Ramos (cell line): Measurements from ENCODE around the gene ELMOD3.
"Not testable (repeated sequence)": the region's sequence is repeated elsewhere in the genome, so short reads cannot be mapped to it uniquely, and the experiment has no call there.

ENCODE experiments used
- in situ Hi-C: fragments of 300-500 bp; cut with MboI; formaldehyde crosslinking; loops from one replicate; pipeline ENCODE4 v1.14.3; 2022; ENCODE audit warnings: low sequenced_read_pairs; ENCODE audit not compliant: unreplicated experiment

The ELMOD3 gene

DNA sequence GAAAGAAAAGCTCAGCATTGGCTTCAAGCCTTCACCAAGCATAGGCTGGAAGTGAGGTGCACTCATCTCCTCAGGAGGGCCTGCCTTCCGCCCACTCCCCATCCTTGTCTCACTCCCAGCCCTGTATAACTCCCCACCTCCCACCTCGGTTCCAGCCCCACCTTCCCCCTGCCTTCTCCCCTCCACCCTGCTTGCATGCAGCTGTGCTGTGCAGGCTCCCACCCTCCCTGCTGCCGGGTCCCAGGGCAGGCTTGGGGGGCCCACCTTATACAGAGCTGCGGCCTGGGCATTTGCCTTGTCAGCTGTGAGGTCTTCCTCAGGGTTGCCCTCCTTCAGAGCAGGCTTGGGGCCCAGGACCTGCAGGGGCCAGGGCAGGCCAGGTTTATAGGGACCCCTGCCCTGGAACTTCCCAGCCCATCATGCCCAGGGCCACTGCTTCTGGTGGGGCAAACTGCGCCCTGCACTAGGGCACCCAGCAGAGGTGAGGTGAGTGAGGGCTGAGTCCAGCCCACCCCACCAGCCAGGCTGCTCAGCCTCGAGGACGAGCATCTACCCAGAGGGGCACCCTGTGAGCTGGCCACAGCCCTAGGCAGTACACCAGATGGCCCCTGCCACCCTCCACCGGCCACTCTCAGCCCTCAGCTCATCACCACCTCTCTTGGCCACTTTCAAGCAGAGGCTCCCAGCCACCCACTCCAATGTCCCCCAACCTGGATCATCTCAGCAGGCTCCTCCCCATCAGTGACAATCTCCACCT lies 44.0 kb downstream of the ELMOD3 start:
- in situ Hi-C loops = no loop called here

DNA sequence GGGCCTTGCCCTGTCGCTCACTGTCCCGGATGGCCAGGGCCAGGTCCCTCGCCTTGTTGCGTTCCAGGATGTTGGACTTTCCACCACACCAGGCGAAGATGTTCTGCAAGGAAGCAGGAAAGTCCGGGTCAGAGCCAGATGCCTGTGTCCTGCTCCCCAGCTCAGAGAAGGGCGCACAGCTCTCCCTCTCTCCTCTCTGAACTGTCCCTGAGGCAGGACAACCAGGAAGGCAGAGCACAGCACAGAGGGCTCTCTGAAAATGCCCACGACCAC lies 44.5 kb downstream of the ELMOD3 start:
- in situ Hi-C loops = no loop called here

DNA sequence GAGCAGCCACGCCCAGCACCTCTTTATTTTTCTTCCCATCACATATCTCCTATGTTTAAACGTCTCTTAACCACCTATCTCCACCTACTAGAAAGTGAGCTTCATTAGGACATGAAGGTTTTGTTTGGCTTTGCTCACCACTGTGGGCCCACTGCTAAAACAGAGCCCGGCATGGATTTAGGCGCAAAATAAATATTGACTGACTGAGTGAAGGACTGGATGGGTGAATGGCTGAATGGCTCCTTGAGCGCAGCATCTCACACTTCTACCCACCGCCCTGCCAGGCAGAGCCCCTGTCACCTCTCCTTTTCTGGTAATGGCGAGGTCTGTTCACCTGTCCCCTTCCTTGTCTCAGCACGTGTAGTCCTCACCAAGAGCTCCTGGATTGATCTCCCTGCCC lies 45.5 kb downstream of the ELMOD3 start:
- in situ Hi-C loops = no loop called here

DNA sequence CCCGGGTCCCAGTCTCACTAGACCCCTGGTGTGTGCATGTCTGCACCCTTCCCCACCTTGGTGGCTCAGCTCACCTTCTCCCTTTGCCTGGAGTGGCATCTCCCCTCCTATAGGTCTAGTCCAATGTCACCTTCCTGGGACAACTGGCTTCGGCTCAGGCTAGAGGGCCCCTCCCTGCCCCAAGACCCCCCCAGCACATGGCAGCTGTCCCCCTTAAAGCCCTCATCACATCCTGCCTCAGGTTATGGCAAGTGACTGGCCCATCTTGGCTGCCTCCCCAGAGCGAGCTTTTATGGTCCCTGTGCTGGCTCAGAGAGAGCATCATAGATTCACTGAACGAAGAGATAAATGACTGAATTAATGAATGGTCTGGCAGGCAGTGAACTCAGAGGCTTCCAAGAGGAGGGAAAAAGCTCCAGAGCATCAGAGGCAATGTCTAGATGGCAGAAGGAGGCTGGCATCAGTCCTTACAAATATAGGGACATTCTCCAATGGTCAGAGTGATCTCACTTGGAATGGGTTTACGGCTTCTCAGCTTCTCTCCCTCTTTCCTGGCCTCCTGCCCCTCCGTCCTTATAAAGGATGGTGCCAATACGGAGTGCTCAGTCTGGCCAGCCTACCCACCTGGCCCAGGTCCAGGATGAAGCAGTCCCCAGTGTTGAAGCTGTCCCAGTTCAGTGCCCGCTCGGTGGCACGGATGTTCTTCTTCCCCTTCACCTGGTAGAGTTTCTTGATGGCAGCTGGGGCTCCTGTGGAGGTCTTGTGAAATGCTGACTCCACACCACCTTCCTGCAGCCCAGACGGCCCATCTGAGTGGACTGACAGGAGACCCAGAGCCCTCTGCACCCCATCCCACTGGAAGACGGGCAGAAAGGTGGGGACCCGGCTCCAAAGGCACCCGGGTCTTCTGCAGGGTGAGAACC lies 46.2 kb downstream of the ELMOD3 start:
- in situ Hi-C loops = no loop called here

DNA sequence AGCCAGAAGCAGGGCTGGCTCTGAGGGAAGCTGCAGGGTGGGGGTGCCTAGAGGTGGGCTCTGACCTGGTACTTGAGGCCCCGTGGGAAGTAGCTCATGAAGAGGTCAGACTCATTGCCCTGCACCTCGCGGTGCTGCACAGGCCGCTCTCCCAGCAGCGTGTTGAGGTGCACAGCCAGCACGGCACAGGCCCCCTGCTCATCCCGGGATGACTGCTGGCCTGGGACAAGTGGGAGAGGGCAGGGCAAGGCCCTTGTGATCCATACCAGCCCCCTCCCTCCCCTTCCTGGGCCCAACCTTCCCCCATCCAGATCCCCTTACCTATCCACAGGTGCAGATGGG lies 46.9 kb downstream of the ELMOD3 start:
- in situ Hi-C loops = no loop called here

DNA sequence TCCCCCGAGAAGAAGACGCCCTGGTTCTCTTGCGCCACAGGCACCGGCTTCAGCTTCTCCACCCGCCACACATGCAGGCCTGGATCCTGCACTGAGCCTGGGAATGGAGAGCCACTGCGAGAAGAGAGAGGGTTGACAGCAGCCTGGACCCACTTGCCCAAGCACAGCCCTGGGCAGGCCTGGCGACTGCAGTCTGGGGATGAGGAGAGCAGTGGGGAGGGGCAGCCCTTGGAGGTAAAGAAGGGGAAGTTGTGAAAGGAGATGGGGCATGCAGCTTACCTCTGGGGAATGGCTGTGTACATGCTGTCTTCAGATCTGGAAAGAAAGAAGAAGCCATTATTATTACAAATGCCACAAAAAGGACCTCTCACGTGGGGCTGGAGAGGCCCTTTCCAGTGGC lies 47.3 kb downstream of the ELMOD3 start:
- in situ Hi-C loops = no loop called here

DNA sequence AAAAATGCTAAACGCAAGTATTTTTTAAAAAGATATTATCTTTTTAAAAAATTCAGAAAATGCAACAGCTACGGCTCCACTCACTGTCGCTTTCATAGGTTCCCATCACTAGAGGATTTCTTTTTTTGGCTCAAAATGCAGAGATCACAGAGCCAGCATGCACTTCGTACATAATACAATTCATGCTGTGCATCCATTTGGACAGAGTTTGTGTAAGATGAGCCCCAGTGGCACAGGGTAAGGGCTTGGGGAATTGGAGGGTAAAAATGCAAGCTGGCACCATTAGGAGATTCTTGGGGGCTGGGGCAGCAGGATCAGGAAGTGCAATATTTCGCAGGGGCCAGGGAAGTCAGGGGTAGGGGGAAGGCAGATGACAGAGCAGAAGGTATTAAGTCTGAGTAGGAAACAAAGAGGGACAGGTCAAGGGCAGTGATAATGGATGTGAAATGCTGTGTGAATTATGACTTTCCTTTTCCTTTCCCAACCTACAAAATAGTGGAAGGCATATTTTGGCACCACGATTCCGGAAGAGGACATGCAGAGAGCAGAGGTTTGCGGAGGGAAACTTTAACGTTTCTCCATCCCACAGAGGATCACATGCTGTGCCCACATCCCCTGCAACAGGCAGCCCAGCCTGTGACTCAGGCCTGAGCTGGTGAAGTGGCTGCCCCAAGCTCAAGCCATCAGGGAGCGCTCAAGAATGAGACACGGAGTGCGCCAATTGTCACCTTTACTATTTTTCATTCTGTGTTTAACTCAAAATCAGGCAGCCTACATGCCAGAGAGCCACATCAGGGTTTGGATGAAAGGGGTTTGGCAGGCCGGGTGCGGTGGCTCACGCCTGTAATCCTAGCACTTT lies 50.9 kb downstream of the ELMOD3 start:
- in situ Hi-C loops = no loop called here

DNA sequence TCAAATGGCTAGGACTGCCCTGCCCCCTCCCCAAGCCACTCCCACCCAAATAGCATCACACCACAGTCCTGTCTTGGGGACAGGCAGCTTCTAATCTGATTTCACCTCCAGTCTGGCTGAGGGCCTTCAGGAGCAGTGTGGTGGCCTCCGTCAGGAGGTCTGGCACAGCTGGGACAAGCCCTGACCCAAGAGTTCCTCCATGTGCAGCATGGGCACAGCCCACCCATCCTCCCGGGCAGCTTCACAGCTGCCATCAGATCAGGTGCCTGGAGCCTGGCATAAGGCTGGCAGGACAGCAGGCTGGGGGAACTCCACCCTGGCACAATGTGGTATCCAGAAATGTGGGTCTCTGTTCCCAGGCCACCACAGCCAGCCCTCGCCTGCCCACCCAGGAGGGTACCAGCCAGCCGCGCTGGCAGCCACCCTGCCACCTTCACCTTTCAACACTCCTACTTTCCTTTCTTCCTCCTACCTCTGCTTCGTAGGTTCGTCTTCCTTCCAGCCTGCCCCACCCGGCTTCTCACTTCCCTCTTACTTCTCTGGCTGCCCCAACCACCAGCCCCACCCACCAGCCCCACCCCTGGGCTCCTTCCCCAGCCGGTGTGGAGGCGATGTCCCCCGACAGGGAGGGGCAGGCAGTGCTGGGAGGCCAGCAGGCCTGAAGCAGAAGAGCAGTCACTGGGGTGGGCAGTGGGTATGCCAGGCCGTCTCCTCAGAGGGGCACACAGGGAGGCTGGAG lies 55.4 kb downstream of the ELMOD3 start, which contains the start of gene CAPG:
TSS of gene CAPG (minus strand) at position 522 of the 739 bp plus-strand sequence. CDS start 8,221 bp downstream, outside the sequence.
- in situ Hi-C loops = no loop called here

DNA sequence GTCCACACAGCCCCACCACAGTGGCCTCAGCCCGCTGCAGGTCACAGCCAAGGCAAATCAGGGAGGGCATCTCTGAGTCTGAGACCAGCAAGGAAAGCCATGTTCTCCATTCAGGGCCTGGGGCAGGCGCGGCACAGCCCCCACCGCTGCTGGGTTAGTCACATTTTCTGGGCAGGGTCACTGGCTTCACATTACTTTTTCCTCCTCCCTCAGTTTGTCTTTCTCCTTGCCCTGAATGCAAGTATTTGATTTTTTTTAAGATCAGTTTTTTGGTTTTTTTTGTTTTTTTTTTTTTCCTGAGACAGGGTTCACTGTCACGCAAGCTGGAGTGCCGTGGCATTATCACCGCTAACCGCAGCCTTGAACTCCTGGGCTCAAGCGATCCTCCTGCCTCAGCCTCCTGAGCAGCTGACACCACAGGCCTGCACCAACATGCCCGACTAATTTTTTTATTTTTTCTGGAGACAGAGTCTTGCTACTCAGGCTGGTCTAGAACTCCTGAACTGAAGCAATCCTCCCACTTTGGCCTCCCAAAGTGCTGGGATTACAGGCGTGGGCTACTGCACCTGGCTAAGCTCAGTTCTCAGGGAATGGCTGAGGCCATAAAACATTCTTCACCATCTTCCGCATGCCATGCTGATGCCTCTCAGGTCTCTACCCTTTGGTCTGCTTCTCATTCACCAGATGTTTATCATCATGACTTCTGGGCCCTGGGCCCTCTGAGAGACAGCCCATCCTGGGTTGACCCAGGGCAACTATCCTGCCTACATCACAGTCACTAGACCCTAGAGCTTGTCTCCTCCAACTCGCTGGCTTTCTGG lies 56.2 kb downstream of the ELMOD3 start:
- in situ Hi-C loops = no loop called here

DNA sequence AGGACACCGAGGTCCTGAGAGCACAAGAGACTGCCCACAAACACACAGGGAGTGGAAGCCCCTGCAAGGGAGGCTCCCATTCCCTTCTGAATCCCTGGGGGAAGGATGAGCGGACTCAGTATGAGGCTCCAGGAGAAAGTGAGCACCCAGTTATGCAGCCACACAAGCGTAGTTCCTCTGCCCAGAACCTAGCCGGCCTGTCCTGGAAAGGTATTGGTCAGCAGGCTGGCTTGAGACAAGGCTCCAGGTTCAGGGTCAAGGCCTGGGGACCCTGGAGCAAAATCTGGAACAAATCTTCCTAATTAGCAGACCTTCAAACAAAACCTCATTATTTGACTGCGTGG lies 56.8 kb downstream of the ELMOD3 start:
- in situ Hi-C loops = no loop called here

DNA sequence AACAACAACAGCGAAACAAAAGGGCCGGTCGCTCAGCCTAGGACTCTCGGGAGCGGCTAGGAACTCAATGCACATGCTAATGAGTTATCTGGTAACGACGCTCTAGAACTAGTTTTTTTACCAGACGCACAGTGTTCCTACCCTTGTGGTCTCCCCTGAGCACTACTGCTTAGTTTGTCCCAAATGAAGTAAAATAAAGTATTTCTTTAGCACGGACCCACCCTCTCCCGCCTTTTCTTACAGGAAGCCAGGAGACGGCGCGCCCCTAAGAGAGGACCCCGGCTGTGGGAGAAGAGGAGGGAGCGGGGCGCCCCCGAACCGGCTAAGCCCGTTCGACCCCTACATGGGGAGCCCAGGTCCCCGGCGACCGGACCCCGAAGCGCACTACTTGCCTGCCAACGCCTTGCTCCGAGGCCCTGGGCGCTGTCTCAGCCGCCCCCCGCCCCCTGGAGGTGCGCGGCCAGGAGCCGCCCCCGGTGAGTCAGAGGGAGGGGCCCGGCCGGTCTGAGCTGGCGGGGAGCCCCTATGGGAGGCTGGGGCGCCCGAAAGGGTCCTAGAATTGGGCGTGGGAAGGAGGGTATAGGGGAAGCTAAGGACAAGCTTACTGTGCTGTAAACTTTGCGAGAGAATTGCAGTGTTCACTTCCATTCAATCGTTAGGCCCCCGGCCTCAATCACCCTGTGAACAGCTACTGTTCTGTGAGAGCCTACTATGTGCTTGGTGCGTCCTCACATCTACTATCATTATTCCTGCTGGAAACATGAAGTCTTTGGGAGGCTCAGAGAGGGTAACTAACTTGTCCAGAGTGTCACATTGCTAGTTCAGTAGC lies 59.2 kb downstream of the ELMOD3 start:
- in situ Hi-C loops = no loop called here

DNA sequence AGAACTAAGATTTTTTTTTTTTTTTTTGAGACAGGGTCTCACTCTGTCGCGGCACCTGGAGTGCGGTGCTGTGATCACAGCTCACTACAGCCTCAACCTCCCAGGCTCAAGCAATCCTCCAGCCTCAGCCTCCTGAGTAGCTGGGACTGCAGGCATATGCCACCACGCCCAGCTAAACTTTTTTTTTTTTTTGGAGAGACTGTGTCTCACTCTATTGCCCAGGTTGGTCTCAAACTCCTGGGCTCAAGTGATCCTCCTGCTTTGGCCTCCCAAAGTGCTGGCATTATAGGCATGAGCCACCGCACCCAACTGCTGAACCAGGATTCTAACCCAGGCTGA lies 59.8 kb downstream of the ELMOD3 start:
- in situ Hi-C loops = not testable (repeated sequence)

DNA sequence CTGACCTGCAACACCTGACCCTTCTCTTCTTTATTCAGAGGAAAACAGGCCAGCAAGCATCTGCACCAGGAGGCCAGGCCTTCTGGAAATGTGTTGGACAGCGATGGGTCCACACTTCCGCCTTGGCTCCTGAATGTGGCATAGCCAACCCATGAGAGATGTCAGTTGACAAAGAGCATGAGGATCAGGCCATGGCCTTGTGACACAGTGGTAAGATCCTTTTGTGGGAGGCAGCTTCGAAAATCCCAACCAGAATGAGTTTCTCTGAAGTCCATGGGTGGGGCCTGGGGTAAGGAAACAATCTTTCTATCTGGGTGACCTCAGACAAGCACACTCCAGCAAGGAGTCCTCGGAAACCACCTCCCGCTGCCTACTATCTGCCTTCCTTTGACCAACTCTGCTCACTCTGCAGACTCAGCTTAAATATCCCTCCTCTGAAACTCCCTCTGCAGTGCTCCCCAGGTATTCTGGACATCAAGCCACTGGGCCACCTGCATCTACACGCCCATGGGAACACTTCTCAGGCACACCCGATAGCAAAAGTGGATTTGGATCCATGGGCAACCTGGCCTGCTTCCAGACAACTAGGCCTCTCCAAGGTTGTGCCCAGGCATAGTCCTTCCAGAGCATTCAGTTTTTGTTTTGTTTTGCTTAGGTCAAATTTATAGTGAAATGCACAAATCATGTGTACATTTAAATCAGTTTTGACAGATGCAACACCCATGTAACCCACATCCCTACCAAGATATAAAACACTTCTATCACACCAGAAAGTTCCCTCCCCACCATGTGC lies 60.4 kb downstream of the ELMOD3 start:
- in situ Hi-C loops = no loop called here

DNA sequence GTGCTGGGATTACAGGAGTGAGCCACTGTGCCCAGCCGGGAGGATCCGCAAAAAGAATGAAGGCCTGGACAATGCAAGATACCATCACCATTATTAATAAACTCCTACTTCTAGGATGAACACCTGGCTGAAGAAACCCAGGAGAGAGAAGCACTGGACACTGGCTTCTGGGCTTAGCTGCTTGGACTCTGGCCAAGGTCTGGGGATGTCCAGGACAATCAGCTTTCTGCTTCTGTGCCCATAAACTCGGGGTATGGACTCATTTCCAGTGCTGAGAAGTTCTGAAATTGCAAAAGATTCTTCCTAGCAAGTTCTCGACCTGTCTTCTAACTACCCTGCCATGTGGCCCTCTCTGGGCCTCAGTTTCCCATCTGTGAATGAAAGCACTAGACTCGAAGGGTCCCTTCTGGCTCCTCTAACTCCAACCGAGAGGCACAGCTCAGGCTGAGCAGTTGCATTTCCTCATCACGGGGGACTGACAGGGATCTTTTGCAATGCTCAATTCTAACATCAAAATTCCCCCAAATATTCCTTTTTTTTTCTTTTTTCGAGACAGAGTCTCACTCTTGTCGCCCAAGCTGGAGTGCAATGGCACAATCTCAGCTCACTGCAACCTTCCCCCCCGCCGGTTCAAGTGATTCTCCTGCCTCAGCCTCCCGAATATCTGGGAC lies 61.5 kb downstream of the ELMOD3 start:
- in situ Hi-C loops = no loop called here

DNA sequence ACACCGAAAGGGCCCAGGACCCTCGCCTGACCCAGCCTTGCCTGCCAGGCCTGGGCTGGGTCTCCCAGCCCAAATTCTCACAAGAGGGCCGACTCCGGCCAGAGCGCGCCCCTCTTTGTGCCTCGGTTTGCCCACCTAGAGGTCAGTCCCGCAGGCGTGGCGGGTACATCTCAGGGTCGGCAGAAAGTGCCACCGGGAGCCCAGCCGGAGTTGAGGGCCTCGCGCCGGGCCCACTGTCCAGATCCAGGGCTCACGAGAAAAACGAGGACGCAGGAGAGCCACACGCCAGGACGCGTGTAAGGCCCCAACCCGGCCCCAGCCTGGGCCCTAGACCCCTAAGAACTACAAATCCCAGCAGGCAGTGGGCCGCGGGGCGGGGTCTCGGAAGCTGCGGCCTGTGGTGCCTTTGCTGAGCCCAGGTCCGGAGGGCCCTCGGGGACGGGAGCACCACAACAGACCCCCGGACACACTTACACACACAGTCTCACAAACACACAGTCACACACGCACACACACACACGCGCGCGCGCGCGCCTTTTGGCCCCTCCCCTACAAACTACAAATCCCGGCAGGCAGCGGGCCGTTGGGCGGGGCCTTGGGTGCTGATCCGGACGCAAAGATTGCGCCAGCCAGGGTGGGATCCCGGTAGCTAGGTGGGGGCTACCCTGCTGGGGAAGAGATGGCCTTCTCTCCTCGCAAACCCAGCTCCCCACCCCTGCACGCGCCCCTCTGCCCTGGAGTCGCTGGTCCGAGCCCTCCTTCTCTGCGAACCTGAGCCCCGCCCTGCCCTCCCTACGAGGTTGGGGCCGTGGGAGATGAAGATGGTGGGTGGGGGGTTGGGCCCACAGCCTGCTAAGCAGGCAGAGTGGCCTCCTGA lies 63.8 kb downstream of the ELMOD3 start, which contains the start of gene SH2D6:
TSS of gene SH2D6 (plus strand) at position 583 of the 877 bp plus-strand sequence. CDS start 10,752 bp downstream, outside the sequence.
- in situ Hi-C loops = no loop called here

DNA sequence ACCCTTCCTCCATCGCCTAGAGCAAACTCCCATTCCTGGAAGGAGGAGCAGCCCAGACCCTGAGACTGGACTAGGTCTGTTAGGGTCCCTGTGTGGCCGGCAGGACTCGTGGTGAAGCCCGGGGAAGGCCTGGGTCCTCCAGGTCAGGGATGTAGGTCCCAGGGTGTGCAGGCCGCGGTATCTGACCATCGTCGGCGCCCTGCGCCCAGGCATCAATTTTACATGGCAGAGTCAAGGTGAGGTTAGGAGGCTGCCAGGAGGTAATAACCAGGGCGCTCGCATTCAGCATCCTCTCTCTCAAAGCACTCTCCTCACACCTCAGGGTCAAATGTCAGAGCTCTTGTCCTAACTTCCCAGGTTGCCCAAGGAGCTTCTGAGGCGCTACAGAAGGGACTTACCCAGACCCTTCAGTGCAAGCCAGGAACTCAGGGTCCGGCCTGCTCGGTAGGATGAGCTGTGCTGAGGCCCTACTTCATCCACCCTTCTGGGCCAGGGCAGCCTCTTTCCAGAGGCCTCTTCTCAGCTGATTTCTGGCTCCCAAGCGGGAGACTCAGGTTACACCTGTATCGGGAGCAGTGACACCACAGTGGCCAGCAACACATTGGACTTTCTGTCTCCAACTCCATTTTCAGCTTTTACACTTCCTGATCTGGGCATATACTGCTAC lies 64.6 kb downstream of the ELMOD3 start:
- in situ Hi-C loops = no loop called here
